HEK293T (cell line): ENCODE data around the gene CIROP.

Experiments
- CTCF ChIA-PET: fragments of 350-600 bp; formaldehyde crosslinking; extraction: SDS; loops from one replicate; lab custom pipeline; 2021; ENCODE audit warnings: antibody characterized with exemption, inconsistent platforms; lab: Yijun Ruan, JAX
- POLR2A ChIA-PET: fragments of 350-600 bp; formaldehyde crosslinking; extraction: SDS; loops from one replicate; lab custom pipeline; 2020; ENCODE audit warnings: antibody characterized with exemption, inconsistent platforms; lab: Yijun Ruan, JAX
- DNase-seq: peaks from one replicate; pipeline ENCODE4 v3.0.0; 2012; ENCODE audit warnings: mixed read lengths; ENCODE audit errors: extremely low spot score
- ARNT ChIP-seq: fragments of 450-650 bp; IDR thresholded peaks from 2 replicates; pipeline ENCODE4 v1.6.1; 2017; ENCODE audit warnings: mild to moderate bottlenecking
- BHLHE40 ChIP-seq: fragments of 450-650 bp; IDR thresholded peaks from 2 replicates; pipeline ENCODE4 v1.6.1; 2016; ENCODE audit warnings: mild to moderate bottlenecking, moderate library complexity, borderline replicate concordance
- CTBP1 ChIP-seq: fragments of 450-650 bp; IDR thresholded peaks from 2 replicates; pipeline ENCODE4 v1.6.1; 2016; ENCODE audit warnings: borderline replicate concordance
- ELF4 ChIP-seq: fragments of 450-650 bp; IDR thresholded peaks from 2 replicates; pipeline ENCODE4 v1.6.1; 2017; ENCODE audit warnings: antibody characterized with exemption
- FOXA1 ChIP-seq: fragments of 450-650 bp; IDR thresholded peaks from 2 replicates; pipeline ENCODE4 v1.6.1; 2016; ENCODE audit warnings: mild to moderate bottlenecking
- FOXK2 ChIP-seq: fragments of 450-650 bp; IDR thresholded peaks from 2 replicates; pipeline ENCODE4 v1.6.1; 2016; ENCODE audit warnings: mild to moderate bottlenecking
- FOXM1 ChIP-seq: fragments of 450-650 bp; IDR thresholded peaks from 2 replicates; pipeline ENCODE4 v1.6.1; 2017; ENCODE audit warnings: mild to moderate bottlenecking, borderline replicate concordance
- HDGF ChIP-seq: fragments of 450-650 bp; IDR thresholded peaks from 2 replicates; pipeline ENCODE4 v1.6.1; 2017; ENCODE audit warnings: antibody characterized with exemption, borderline replicate concordance
- L3MBTL2 ChIP-seq: fragments of 450-650 bp; conservative IDR thresholded peaks from 2 replicates; pipeline ENCODE4 v1.6.1; 2016; ENCODE audit warnings: mild to moderate bottlenecking
- LEF1 ChIP-seq: fragments of 450-650 bp; IDR thresholded peaks from 2 replicates; pipeline ENCODE4 v1.6.1; 2017; ENCODE audit warnings: mild to moderate bottlenecking, borderline replicate concordance
- NFRKB ChIP-seq: fragments of 450-650 bp; IDR thresholded peaks from 2 replicates; pipeline ENCODE4 v1.6.1; 2016; ENCODE audit warnings: mild to moderate bottlenecking, moderate library complexity
- PKNOX1 ChIP-seq: fragments of 450-650 bp; IDR thresholded peaks from 2 replicates; pipeline ENCODE4 v1.6.1; 2016
- SP1 ChIP-seq: fragments of 450-650 bp; IDR thresholded peaks from 2 replicates; pipeline ENCODE4 v1.6.1; 2017
- SUZ12 ChIP-seq: fragments of 450-650 bp; IDR thresholded peaks from 2 replicates; pipeline ENCODE4 v1.6.1; 2016; ENCODE audit warnings: mild to moderate bottlenecking
- TARDBP ChIP-seq: fragments of 450-650 bp; IDR thresholded peaks from 2 replicates; pipeline ENCODE4 v1.6.1; 2016
- ZNF384 ChIP-seq: fragments of 450-650 bp; IDR thresholded peaks from 2 replicates; pipeline ENCODE4 v1.6.1; 2016

Gene CIROP, protein sequence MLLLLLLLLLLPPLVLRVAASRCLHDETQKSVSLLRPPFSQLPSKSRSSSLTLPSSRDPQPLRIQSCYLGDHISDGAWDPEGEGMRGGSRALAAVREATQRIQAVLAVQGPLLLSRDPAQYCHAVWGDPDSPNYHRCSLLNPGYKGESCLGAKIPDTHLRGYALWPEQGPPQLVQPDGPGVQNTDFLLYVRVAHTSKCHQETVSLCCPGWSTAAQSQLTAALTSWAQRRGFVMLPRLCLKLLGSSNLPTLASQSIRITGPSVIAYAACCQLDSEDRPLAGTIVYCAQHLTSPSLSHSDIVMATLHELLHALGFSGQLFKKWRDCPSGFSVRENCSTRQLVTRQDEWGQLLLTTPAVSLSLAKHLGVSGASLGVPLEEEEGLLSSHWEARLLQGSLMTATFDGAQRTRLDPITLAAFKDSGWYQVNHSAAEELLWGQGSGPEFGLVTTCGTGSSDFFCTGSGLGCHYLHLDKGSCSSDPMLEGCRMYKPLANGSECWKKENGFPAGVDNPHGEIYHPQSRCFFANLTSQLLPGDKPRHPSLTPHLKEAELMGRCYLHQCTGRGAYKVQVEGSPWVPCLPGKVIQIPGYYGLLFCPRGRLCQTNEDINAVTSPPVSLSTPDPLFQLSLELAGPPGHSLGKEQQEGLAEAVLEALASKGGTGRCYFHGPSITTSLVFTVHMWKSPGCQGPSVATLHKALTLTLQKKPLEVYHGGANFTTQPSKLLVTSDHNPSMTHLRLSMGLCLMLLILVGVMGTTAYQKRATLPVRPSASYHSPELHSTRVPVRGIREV

GRCh38 chr14:23104591-23105347 is at the start of gene CIROP:
Gene CIROP (minus strand): TSS chr14:23104989. CDS start chr14:23104920, 69 bp downstream.
- no peak for DNase-seq
- no peak for TF ChIP-seq TARDBP
- no peak for TF ChIP-seq FOXA1
- TF ChIP-seq CTBP1: no peak
- no peak for TF ChIP-seq NFRKB
- no peak for TF ChIP-seq ZNF384
- TF ChIP-seq HDGF: no peak
- ChIA-PET POLR2A (interaction anchor here (4.1 kb wide), 1 partner anchor 10 kb away, joined by 28 read pairs; the partner anchor contains the start of genes ACIN1 and C14orf119), CTCF (interaction anchor here (0.9 to 1.5 kb wide), 2 partner anchors 10 to 36 kb away, joined by 3 to 8 read pairs; partner anchors contain the start of gene ACIN1)

DNA sequence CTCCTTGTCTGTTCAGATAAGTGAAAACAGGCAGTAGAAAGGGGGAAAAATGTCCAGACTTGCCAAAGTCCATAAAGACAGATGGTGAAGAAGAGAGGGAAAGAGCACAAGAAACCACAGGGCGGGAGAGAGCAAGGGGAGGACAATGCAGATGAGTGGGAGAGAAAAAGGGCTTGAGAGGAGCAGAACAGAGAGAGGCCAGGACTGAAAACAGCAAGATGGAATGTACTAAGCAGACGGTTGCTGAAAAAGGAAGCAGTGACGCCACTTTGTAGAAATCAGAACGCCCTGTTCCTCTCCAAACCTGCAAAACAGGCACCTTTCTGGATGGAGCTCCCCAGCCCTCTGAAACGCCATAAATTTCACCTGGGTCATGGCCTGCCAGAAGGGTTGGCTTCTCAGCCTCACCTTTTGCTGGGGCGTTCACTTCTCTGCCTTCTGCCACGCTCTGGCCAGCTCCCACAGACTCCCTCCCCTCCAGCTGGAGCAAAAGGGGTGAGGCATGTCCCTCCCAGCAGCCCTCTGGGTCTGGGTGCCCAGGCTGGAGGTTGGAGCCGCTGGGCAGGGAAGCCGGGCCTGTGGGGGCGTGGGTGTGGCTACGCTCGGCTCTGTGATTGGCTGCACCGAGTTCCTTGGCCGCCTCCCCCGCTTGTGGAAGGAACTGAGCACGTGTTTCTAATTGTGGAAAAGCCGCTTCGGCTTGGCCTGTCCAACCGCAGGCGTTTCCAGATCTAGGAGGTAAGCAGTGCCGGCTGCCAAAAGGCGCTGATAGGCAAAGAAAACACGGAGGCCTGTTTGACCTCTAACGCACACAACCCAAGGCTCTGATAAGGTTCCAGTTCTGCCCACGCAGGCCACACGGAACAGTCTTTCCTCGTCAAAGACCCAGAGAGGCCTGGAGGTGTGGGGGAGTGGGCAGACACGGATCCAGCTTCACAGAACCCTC is 49.3 kb upstream of the CIROP start:
- CTCF ChIA-PET: interaction anchor here (0.6 to 1.4 kb wide), 2 partner anchors 10 to 33 kb away, joined by 3 to 6 read pairs; no protein-coding TSS in a partner anchor
- peak; percentile 80 for TF ChIP-seq L3MBTL2
- TF ChIP-seq LEF1: no peak
- POLR2A ChIA-PET: no interaction called here
- DNase-seq: peak; percentile 56

DNA sequence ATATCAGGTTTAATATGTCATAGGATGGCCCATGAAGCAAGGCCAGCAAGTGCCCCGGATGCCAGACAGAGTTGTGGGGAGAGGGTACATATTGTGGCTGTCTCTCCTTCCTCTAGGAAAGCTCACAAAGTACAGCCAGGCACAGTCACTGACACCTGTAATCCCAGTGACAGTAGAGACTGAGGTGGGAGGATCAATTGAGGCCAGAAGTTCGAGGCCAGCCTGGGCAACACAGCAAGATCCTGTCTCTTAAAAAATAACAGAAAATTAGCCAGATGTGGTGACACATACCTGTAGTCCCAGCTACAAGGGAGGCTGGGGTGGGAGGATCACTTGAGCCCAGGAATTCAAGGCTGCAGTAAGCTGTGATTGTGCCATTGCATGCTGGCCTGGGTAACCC is 46.6 kb upstream of the CIROP start:
- CTCF ChIA-PET: no interaction called here
- no peak for TF ChIP-seq CTBP1
- TF ChIP-seq FOXM1: no peak
- no peak for TF ChIP-seq SP1
- TF ChIP-seq L3MBTL2: no peak
- TF ChIP-seq PKNOX1: no peak
- TF ChIP-seq FOXK2: no peak
- no peak for TF ChIP-seq FOXA1
- no peak for TF ChIP-seq NFRKB
- TF ChIP-seq ZNF384: no peak
- TF ChIP-seq TARDBP: no peak
- TF ChIP-seq HDGF: no peak
- no peak for TF ChIP-seq ELF4
- TF ChIP-seq BHLHE40: no peak
- TF ChIP-seq LEF1: no peak
- no peak for TF ChIP-seq SUZ12
- no peak for TF ChIP-seq ARNT
- POLR2A ChIA-PET: no interaction called here
- no peak for DNase-seq

- CTCF ChIA-PET: no interaction called here
These were observed 45.0 kb upstream of the CIROP start for GRCh38 chr14:23149745-23150144.

More at GRCh38 chr14:23149745-23150144, 45.0 kb upstream of the CIROP start:
- POLR2A ChIA-PET: no interaction called here
- DNase-seq: no peak
- no peak for TF ChIP-seq ZNF384
- TF ChIP-seq TARDBP: no peak
- TF ChIP-seq LEF1: no peak
- no peak for TF ChIP-seq FOXK2
- TF ChIP-seq PKNOX1: no peak
- no peak for TF ChIP-seq BHLHE40
- TF ChIP-seq CTBP1: no peak
- TF ChIP-seq HDGF: no peak
- no peak for TF ChIP-seq FOXA1
- TF ChIP-seq SP1: no peak
- TF ChIP-seq FOXM1: no peak
- TF ChIP-seq SUZ12: no peak
- no peak for TF ChIP-seq ARNT
- TF ChIP-seq L3MBTL2: no peak
- TF ChIP-seq NFRKB: no peak
- no peak for TF ChIP-seq ELF4
